Left forelimb (tissue), 1 donor: ENCODE data around the gene FGF14.

Experiments
- DNase-seq: peaks from one replicate; pipeline ENCODE4 v3.0.0-alpha.2; 2018; ENCODE audit warnings: low spot score

FGF14 gene

GRCh38 chr13:101784313-101784712, 617.5 kb downstream of the FGF14 start:
- DNase-seq: no peak

DNA sequence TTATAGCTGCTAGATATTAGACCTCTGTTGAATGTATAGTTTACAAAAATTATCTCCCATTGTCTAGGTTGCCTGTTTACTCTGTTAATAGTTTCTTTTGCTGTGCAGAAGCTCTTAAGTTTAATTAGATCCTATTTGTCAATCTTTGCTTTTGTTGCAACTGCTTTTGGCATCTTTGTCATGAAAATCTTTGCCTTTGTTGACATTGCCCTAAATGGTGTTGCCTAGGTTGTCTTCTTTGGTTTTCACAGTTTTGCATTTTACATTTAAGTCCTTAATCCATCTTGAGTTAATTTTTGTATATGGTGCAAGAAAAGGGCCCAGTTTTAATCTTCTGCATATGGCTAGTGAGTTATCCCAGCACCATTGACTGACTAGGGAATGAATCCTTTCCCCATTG, 618.3 kb downstream of the FGF14 start:
- no peak for DNase-seq

DNA sequence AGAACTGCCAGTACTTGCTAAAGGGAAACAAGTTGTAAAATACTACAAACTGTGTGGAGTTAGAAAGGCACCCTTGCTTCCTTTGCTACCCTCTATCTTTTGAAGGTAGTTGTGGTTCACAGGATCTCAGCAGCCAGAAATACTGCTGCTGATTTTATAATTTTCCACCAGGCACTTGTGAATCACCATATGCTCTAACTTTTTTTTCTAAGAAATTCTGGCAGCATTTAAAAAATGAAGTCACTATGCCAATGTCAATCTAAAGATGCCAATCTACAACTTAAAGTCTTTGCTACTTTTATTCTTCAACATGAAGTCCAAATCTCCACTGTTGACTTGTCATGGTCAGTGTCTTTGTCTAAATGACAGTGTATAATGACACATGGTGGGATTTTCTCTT, 621.6 kb downstream of the FGF14 start:
- DNase-seq: no peak

DNA sequence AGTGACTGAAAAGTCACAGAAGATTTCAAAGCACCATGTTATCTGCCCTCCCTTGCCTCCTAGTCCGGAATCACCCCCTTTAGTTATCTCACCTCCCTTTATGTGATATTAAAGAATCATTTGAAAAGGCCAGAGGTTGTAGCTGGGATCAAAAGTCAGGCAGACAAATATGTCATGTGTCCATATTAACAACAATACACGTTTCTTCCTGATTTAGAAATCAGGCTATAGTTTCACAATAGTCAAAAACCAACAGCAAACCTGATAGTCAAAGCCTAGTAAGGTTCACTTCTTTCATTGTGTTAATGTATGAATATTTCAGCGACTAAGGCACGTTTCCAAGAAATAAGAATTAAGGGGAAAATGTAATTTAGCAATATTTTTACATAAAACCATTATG, 622.7 kb downstream of the FGF14 start:
- DNase-seq: no peak

DNA sequence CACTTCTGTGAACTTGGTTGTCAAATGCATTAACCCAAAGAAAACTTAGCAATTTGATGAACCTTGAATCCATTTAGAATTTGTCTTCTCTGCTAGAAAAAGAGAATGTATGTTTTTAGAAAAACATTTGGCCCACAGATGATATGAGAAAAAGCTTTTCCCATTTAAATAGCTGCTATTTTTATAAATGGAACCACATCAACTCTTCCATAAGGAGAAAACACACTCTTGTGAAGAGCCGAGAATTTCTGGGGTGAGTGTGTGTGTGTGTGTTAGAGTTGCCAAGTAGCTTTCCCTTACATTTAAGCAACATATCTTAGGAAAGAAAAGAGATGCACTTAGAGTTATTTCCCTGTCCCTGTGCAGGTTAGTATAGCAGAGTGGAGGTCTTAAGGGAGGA, 626.6 kb downstream of the FGF14 start:
- DNase-seq: no peak

DNA sequence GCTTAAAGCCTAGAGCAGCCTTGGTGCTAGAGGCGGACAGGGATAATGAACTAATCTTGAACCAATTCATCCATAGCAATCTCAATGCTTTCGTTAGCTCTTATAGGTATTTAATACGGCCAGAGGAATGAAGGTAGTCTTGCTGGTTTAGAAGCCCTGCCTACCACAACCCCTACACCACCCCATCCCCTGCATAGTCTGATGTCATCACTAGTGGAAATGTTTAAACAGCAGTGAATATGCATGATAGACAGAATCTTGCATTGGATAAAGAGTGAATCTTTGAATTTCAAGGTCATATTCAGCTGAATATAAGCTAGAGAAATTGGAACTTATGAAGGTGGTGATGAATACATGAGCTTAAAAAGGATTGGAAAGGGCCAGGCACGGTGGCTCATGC, 627.5 kb downstream of the FGF14 start:
- DNase-seq: no peak

- DNase-seq: no peak
Observed at GRCh38 chr13:101773062-101773461, 628.8 kb downstream of the FGF14 start.

GRCh38 chr13:101767131-101767530, 634.7 kb downstream of the FGF14 start:
- DNase-seq: no peak

GRCh38 chr13:101763191-101763590, 638.7 kb downstream of the FGF14 start:
- DNase-seq: no peak

- no peak for DNase-seq
Observed at GRCh38 chr13:101757446-101758039, 644.3 kb downstream of the FGF14 start.

GRCh38 chr13:101755228-101755887, 646.5 kb downstream of the FGF14 start:
- no peak for DNase-seq

DNA sequence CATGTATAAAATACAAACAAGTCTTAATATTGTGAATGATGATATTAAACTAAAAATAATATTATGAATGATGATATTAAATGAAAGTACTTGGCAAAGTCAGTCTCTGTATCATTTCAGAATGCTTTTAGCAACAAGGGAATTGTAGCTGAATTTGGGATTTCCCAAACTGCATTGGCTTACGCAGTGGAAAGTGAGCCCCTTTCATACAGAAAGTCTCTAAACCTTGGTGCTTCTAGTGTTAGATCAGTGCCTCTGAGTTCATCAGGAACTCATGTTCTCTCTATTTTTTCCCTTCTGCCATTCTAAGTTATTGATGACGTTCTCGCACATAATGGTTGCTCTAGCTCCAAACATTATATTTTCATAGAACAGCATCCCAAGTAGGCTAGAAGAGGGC, 649.4 kb downstream of the FGF14 start:
- DNase-seq: no peak

DNA sequence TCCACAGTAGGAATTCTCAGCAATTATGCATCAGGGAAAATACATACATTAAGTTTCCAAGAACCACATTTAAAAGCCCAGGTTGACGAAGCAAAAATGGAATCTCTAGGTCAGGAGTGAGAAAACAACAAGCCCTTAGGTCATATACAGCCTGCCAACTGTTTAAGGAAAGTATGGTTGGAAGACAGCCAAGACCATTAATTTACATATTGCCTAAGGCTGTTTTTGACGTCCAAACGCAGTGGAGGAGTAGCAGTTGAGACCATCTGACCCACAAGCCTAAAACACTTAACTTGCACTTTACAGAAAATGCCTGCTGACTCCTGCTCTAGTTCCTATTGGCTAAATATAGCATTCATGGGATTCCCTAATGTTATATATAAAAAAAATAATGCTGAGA, 650.4 kb downstream of the FGF14 start:
- DNase-seq: no peak

DNA sequence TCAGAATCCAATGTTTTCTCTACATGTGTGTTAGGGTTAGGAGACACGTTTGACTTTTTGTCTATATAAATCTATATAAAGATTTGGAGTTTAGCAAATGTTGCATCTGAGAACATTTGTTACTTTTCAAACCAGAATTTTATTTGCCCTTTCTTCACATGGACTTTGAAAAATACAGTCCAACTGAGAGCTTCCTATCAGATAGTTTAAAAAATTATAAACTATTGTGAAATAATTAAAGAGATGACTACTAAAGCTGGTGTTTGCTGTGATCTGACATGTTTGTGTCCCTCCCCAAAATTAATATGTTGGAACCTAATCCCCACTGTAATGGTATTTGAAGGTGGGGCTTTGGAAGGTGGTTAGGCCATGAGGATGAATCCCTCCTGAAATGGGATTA, 652.3 kb downstream of the FGF14 start:
- no peak for DNase-seq

DNA sequence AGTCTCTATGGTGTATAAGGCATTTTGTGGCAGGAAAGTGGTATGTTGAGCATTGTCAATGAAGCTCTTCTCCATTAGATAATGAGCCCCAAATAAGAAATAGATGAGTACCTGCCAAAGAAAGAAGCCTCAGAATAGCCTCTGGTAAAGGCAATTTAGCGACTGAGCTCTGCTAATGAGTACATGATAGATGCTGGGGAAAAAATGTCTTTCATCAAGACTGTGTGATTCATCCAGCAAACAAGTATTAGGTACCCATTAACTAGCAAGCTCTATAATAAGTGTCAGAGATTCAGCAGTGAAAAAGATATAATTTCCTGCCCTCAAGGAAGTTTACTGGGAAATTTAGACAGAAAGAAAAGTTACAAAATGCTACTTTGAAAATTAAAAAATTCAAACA, 654.8 kb downstream of the FGF14 start:
- DNase-seq: no peak

- DNase-seq: no peak
Observed at GRCh38 chr13:101746513-101746912, 655.3 kb downstream of the FGF14 start.

DNA sequence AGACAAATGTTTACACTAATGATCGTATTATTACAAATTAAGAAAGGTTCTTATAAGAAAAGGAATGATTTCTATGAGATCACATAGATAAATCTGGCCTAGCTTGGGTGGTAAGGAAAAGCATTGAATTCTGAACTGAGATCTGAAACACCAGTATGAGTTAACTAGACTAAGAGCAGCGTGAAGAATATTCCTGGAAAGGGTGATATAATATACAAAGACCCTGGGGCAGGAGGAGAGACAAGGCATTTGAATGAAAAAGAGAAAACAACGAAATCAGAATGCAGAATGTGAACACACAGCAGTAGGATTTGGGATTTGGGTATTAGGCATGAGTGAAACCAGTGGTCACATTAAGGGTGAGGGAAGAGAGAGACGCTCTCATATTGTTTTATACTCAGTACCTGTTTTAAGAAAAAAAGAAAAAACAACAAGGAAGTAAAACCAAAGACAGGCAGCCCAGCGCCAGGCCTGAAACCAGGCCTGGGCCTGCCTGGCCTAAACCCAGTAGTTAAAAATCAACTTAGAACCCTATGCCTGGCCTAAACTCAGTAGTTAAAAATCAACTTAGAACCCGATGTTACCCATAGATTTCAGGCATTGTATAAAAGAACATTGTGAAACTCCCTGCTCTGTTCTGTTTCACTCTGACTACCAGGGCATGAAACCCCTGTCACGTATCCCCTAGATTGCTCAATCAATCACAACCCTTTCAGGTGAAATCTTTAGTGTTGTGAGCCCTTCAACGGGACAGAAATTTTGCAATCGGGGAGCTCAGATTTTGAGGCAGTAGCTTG, 662.3 kb downstream of the FGF14 start:
- no peak for DNase-seq

GRCh38 chr13:101738336-101738735, 663.5 kb downstream of the FGF14 start:
- DNase-seq: no peak

DNA sequence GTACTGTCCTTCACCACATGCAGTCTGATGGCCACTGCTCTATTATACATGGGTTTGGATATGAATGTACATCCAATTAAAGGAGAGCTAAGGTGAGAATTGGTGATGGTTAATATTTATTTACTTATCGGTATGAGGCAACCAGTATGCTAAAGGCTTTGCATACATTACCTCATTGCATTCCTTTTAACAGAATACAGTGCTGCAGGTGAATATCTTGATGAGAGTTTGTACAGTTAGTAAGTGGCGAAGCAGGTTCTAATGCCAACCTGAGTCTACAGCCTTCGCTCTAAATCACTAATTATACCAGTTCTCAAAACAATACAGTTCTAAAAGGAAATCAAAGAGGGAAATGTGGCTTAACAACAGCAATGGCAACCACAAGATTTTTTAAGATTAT, 665.3 kb downstream of the FGF14 start:
- DNase-seq: no peak

- no peak for DNase-seq
Observed at GRCh38 chr13:101730420-101731000, 671.3 kb downstream of the FGF14 start.

- no peak for DNase-seq
Observed at GRCh38 chr13:101728615-101729014, 673.2 kb downstream of the FGF14 start.

DNA sequence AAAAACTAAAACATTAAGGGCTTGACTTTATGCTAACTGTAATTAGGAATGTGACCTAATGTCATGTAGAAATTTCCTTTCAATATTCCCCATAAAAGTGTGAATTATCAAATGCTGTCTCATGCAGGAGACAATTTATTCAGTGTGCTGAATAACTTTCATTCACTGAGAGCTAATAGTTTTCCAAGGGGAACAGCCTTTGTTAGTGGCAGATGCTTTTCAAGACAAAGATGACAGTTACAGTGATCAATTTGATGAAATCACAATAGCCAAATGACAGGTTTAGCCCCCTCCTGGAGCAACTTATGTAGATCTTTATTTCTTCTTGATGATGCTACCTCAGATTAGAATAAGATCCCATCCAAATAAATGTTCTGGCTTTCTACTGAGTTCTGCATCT, 673.8 kb downstream of the FGF14 start:
- DNase-seq: no peak

DNA sequence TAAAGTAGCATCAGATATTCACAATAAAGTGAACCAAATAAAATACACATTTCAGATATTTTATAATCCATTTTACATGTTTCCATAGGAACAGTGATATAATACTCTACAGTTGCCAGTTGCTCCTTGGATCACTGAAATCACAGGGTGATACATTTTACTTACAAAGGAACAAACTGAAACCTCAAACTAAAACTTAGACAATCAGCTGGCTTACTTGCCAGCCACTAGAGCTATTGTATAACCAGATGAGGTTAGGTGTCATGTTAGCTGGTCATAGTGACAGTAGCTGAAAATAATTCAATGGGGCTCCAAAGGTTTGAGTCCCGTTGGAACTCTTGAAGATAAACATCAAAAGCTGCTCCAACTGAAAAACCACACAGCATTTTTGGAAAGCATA, 674.7 kb downstream of the FGF14 start:
- no peak for DNase-seq
